Testis (tissue), 2 donors: ENCODE results near the gene FNDC3A.

ENCODE experiments used
- CTCF ChIP-seq, 3 experiments: fragments of 450-650 bp in 2 of 3; fragments of 200-600 bp in 1 of 3; sonication (generic) in 1 of 3; IDR thresholded peaks; one replicate each; pipeline ENCODE4 v1.5.1; 2016 to 2019; ENCODE audit warnings: antibody characterized with exemption in 3 of 3, mild to moderate bottlenecking in 2 of 3, moderate library complexity in 1 of 3
- POLR2A ChIP-seq: fragments of 450-650 bp; IDR thresholded peaks from one replicate; pipeline ENCODE4 v1.6.1; 2017; ENCODE audit warnings: antibody characterized with exemption, mild to moderate bottlenecking, moderate library complexity

GRCh38 chr13:48975101-48975855 is 434 bp upstream of the FNDC3A start:
- TF ChIP-seq CTCF (IDR thresholded peaks at IDR 0.05) (no peak), POLR2A (no peak)
